GM12891 (cell line): ENCODE measurements around the gene TSPYL1.

Source experiments
- POLR2A ChIP-seq: IDR thresholded peaks from 2 replicates; pipeline ENCODE4 v1.6.1; 2011; ENCODE audit warnings: low read depth, low read length, control low read depth
- POU2F2 ChIP-seq: IDR thresholded peaks from 2 replicates; pipeline ENCODE4 v1.6.1; 2011; ENCODE audit warnings: low read depth, mild to moderate bottlenecking, control low read depth, low read length, moderate library complexity
- SPI1 ChIP-seq: IDR thresholded peaks from 2 replicates; pipeline ENCODE4 v1.6.1; 2011; ENCODE audit warnings: low read depth, low read length, control low read depth
- TAF1 ChIP-seq: IDR thresholded peaks from 2 replicates; pipeline ENCODE4 v1.6.1; 2011; ENCODE audit warnings: low read depth, low read length, control low read depth

- no peak for TF ChIP-seq POLR2A
- TF ChIP-seq TAF1: no peak
- no peak for TF ChIP-seq SPI1
- no peak for TF ChIP-seq POU2F2
Observed at GRCh38 chr6:116229287-116229913, 50.3 kb downstream of the TSPYL1 start.
